Lower leg skin (tissue), 3 donors: ENCODE data around the gene MYL5.

Experiments used
- POLR2A ChIP-seq, 2 donors: fragments of 450-650 bp; IDR thresholded peaks; one replicate each; pipeline ENCODE4 v1.6.1; 2016 to 2017; ENCODE audit warnings: antibody characterized with exemption in 2 of 2, mild to moderate bottlenecking in 1 of 2, moderate library complexity in 1 of 2
- TF ChIP-seq, protein P1 (sequence below), 3 donors: fragments of 450-650 bp; IDR thresholded peaks; one replicate each; pipeline ENCODE4 v1.5.1; 2016; ENCODE audit warnings: antibody characterized with exemption in 3 of 3, mild to moderate bottlenecking in 3 of 3, moderate library complexity in 2 of 3

DNA sequence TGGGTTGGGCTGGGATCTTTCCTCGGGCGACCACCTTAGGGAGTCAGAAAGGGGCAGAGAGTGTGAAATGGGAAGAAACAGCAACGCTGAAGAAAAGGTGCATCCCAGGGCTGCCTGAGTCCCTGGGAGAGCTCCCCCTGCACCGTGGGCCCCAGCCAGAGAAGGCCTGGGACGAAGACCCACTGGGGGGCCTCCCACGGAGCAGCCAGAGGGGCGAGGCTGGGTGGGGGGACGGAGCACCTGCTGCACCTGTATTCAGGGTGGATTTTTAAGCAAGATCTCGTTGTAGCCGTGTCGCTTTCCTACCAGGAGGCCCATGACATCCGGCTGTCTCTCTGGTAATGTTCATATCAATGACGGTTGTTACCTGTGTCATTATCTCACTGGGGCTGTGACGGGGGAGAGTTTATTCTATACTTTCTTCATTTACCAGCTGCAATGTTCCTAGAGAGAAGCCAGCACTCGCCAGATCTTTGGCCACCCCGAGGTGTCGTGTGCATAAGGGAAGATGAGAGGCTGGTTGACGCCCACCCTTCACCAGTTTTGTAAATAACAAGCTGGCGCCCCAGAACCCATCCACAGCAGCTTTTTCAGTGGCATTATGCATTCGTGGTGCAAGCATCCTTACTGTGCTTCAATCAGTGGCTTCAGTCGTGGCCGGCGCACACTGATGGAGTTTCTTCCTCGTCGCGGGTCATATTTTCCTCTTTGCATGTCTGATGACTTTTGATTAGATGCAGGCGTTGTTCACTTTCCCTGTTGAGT is 25.7 kb downstream of the MYL5 start:
- TF ChIP-seq, protein P1, sequence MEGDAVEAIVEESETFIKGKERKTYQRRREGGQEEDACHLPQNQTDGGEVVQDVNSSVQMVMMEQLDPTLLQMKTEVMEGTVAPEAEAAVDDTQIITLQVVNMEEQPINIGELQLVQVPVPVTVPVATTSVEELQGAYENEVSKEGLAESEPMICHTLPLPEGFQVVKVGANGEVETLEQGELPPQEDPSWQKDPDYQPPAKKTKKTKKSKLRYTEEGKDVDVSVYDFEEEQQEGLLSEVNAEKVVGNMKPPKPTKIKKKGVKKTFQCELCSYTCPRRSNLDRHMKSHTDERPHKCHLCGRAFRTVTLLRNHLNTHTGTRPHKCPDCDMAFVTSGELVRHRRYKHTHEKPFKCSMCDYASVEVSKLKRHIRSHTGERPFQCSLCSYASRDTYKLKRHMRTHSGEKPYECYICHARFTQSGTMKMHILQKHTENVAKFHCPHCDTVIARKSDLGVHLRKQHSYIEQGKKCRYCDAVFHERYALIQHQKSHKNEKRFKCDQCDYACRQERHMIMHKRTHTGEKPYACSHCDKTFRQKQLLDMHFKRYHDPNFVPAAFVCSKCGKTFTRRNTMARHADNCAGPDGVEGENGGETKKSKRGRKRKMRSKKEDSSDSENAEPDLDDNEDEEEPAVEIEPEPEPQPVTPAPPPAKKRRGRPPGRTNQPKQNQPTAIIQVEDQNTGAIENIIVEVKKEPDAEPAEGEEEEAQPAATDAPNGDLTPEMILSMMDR (IDR thresholded peaks at IDR 0.05), result no peak
- no peak for TF ChIP-seq POLR2A (IDR thresholded peaks at IDR 0.05)
